GM12878 (cell line): ENCODE measurements around the gene SFT2D3. TPM values are rescaled to one million over a fixed set of nuclear protein-coding genes. Genes with fewer than 3 reads are reported as not detected.

Experiments used
- ASH2L ChIP-seq: fragments of 300-600, 200-600 bp; sonication (generic); IDR thresholded peaks from 2 replicates; pipeline ENCODE4 v1.6.1; 2017; ENCODE audit warnings: low read depth, mild to moderate bottlenecking, borderline replicate concordance
- BMI1 ChIP-seq: fragments of 450-650 bp; IDR thresholded peaks from 2 replicates; pipeline ENCODE4 v1.6.1; 2016; ENCODE audit warnings: mild to moderate bottlenecking, moderate library complexity, borderline replicate concordance
- CHD2 ChIP-seq: IDR thresholded peaks from 2 replicates; pipeline ENCODE4 v1.6.1; 2011; ENCODE audit warnings: low read depth, low read length, improper control_type of control experiment, borderline replicate concordance
- FOXK2 ChIP-seq: fragments of 450-650 bp; IDR thresholded peaks from 2 replicates; pipeline ENCODE4 v1.6.1; 2017; ENCODE audit warnings: mild to moderate bottlenecking, moderate library complexity
- GABPA ChIP-seq: IDR thresholded peaks from 2 replicates; pipeline ENCODE4 v1.6.1; 2014; ENCODE audit warnings: antibody characterized with exemption, low read depth, mild to moderate bottlenecking, inconsistent platforms
- IKZF1 ChIP-seq: fragments of 450-650 bp; conservative IDR thresholded peaks from 2 replicates; pipeline ENCODE4 v1.6.1; 2017; ENCODE audit warnings: antibody characterized with exemption, mild to moderate bottlenecking
- JUNB ChIP-seq: IDR thresholded peaks from 2 replicates; pipeline ENCODE4 v1.6.1; 2016; ENCODE audit warnings: antibody characterized with exemption, mild to moderate bottlenecking
- KAT2A ChIP-seq: conservative IDR thresholded peaks from 2 replicates; pipeline ENCODE4 v1.6.1; 2011; ENCODE audit warnings: low read depth, low read length; ENCODE audit not compliant: control insufficient read depth
- LARP7 ChIP-seq: fragments of 450-650 bp; IDR thresholded peaks from 2 replicates; pipeline ENCODE4 v1.6.1; 2017; ENCODE audit warnings: mild to moderate bottlenecking
- MTA3 ChIP-seq: IDR thresholded peaks from 2 replicates; pipeline ENCODE4 v1.6.1; 2012; ENCODE audit warnings: low read length, inconsistent platforms, borderline replicate concordance
- NBN ChIP-seq: fragments of 450-650 bp; IDR thresholded peaks from 2 replicates; pipeline ENCODE4 v1.6.1; 2016
- PAX5 ChIP-seq: IDR thresholded peaks from 2 replicates; pipeline ENCODE4 v1.6.1; 2011; ENCODE audit warnings: low read depth, low read length, borderline replicate concordance
- POU2F2 ChIP-seq: IDR thresholded peaks from 3 replicates; pipeline ENCODE4 v1.6.1; 2011; ENCODE audit warnings: low read depth, mild to moderate bottlenecking, low read length, borderline replicate concordance
- RAD21 ChIP-seq: IDR thresholded peaks from 2 replicates; pipeline ENCODE4 v1.6.1; 2011; ENCODE audit warnings: mild to moderate bottlenecking, low read depth, low read length, moderate library complexity; ENCODE audit not compliant: insufficient read depth
- SMAD1 ChIP-seq: fragments of 450-650 bp; IDR thresholded peaks from 2 replicates; pipeline ENCODE4 v1.6.1; 2018; ENCODE audit warnings: mild to moderate bottlenecking, low read depth; ENCODE audit not compliant: partially characterized antibody
- TAF1 ChIP-seq: IDR thresholded peaks from 2 replicates; pipeline ENCODE4 v1.6.1; 2011; ENCODE audit warnings: mild to moderate bottlenecking, low read depth, low read length, borderline replicate concordance
- TARDBP ChIP-seq: IDR thresholded peaks from 2 replicates; pipeline ENCODE4 v1.6.1; 2016; ENCODE audit warnings: borderline replicate concordance
- polyA plus RNA-seq, 11 experiments: library from polyadenylated mRNA; depleted of rRNA in 4 of 11; unstranded in 6 of 11; stranded (reverse) in 5 of 11; fragments of >200 nt; fragmentation: Nextera tagmentation in 4 of 11; fragmentation: Illumina TruSeq in 1 of 11; extraction: Ambion mirVana in 4 of 11; extraction: Trizol in 1 of 11; gene quantifications; 1 replicate in 1 of 11; 2 replicates in 10 of 11; pipeline versions ENCODE4 v1.2.1 to v1.2.3, GENCODE V29; 2011 to 2016; ENCODE audit warnings: inconsistent platforms in 2 of 11, missing spikeins in 2 of 11, low read depth in 1 of 11
- total RNA-seq, 4 experiments: library from RNA; depleted of rRNA in 3 of 4; stranded (reverse); fragments of >200 nt in 3 of 4; fragmentation: Illumina TruSeq in 1 of 4; extraction: Trizol in 1 of 4; gene quantifications; 2 replicates each; pipeline versions ENCODE4 v1.2.1 to v1.2.3, GENCODE V29; 2013 to 2021
- TF ChIP-seq, protein P1 (sequence below): IDR thresholded peaks from 2 replicates; pipeline ENCODE4 v1.6.1; 2012; ENCODE audit warnings: improper control_type of control experiment, low read depth, low read length; ENCODE audit not compliant: insufficient replicate concordance
- TF ChIP-seq, protein P2 (sequence below): IDR thresholded peaks from 2 replicates; pipeline ENCODE4 v1.6.1; 2011; ENCODE audit warnings: low read depth, mild to moderate bottlenecking, low read length, moderate library complexity, borderline replicate concordance; ENCODE audit errors: extremely low read depth
- TF ChIP-seq, protein P3 (sequence below): fragments of 450-650 bp; IDR thresholded peaks from 2 replicates; pipeline ENCODE4 v1.6.1; 2018; ENCODE audit warnings: borderline replicate concordance, mild to moderate bottlenecking; ENCODE audit not compliant: partially characterized antibody
- TF ChIP-seq, protein P4 (sequence below): IDR thresholded peaks from 2 replicates; pipeline ENCODE4 v1.6.1; 2012; ENCODE audit warnings: low read depth, low read length, improper control_type of control experiment

Gene SFT2D3
- total and polyA plus RNA-seq, 10 of the 15 experiments (the other 5 are each of a cell fraction or from before 2014, with no cell fraction given), result 4.2 to 8.4 (median 6.6) TPM; not detected in 4

DNA sequence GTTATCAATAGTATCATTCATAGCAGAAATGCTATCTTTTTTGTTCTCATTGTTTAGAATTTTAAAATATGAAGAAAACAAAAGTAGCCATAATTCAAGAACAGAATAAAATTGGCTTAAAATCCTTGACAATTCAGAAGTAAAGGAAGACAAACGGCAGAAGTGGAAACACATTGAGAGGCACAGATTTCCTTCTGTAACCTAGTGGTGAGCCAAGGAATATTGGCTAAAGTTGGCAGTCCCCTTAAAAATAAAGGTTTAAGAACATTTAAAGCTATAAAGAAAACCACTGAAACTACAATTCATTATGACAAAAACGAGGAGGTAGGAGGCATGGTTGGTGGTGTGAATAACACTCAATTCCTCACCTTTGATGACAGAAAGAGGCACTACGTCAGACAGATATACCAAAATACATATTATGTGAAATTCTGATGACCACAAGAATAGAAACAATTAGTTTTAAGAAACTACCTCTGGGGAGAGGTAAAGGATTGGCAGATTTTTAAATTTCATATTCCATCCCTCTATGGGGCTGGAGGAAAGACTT lies 42.3 kb downstream of the SFT2D3 start (continued):
- TF ChIP-seq BMI1 (peak; percentile 37; the same call in 1 of the 2 replicates), IKZF1 (peak; percentile 78), TARDBP (no peak), PAX5 (no peak), FOXK2 (no peak), NBN (peak; percentile 82), GABPA (no peak), CHD2 (0 out of 2 replicates have a peak, but pooled peaks have one; percentile 63), MTA3 (no peak), LARP7 (no peak), RAD21 (no peak), SMAD1 (peak; percentile 28), TAF1 (no peak), ASH2L (no peak), JUNB (peak; percentile 62), POU2F2 (no peak), KAT2A (no peak)
- TF ChIP-seq, protein P1, sequence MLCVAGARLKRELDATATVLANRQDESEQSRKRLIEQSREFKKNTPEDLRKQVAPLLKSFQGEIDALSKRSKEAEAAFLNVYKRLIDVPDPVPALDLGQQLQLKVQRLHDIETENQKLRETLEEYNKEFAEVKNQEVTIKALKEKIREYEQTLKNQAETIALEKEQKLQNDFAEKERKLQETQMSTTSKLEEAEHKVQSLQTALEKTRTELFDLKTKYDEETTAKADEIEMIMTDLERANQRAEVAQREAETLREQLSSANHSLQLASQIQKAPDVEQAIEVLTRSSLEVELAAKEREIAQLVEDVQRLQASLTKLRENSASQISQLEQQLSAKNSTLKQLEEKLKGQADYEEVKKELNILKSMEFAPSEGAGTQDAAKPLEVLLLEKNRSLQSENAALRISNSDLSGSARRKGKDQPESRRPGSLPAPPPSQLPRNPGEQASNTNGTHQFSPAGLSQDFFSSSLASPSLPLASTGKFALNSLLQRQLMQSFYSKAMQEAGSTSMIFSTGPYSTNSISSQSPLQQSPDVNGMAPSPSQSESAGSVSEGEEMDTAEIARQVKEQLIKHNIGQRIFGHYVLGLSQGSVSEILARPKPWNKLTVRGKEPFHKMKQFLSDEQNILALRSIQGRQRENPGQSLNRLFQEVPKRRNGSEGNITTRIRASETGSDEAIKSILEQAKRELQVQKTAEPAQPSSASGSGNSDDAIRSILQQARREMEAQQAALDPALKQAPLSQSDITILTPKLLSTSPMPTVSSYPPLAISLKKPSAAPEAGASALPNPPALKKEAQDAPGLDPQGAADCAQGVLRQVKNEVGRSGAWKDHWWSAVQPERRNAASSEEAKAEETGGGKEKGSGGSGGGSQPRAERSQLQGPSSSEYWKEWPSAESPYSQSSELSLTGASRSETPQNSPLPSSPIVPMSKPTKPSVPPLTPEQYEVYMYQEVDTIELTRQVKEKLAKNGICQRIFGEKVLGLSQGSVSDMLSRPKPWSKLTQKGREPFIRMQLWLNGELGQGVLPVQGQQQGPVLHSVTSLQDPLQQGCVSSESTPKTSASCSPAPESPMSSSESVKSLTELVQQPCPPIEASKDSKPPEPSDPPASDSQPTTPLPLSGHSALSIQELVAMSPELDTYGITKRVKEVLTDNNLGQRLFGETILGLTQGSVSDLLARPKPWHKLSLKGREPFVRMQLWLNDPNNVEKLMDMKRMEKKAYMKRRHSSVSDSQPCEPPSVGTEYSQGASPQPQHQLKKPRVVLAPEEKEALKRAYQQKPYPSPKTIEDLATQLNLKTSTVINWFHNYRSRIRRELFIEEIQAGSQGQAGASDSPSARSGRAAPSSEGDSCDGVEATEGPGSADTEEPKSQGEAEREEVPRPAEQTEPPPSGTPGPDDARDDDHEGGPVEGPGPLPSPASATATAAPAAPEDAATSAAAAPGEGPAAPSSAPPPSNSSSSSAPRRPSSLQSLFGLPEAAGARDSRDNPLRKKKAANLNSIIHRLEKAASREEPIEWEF, result peak; percentile 58
- TF ChIP-seq, protein P2, sequence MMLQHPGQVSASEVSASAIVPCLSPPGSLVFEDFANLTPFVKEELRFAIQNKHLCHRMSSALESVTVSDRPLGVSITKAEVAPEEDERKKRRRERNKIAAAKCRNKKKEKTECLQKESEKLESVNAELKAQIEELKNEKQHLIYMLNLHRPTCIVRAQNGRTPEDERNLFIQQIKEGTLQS, result no peak
- TF ChIP-seq, protein P3, sequence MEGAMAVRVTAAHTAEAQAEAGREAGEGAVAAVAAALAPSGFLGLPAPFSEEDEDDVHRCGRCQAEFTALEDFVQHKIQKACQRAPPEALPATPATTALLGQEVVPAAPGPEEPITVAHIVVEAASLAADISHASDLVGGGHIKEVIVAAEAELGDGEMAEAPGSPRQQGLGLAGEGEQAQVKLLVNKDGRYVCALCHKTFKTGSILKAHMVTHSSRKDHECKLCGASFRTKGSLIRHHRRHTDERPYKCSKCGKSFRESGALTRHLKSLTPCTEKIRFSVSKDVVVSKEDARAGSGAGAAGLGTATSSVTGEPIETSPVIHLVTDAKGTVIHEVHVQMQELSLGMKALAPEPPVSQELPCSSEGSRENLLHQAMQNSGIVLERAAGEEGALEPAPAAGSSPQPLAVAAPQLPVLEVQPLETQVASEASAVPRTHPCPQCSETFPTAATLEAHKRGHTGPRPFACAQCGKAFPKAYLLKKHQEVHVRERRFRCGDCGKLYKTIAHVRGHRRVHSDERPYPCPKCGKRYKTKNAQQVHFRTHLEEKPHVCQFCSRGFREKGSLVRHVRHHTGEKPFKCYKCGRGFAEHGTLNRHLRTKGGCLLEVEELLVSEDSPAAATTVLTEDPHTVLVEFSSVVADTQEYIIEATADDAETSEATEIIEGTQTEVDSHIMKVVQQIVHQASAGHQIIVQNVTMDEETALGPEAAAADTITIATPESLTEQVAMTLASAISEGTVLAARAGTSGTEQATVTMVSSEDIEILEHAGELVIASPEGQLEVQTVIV, result no peak
- TF ChIP-seq, protein P4, sequence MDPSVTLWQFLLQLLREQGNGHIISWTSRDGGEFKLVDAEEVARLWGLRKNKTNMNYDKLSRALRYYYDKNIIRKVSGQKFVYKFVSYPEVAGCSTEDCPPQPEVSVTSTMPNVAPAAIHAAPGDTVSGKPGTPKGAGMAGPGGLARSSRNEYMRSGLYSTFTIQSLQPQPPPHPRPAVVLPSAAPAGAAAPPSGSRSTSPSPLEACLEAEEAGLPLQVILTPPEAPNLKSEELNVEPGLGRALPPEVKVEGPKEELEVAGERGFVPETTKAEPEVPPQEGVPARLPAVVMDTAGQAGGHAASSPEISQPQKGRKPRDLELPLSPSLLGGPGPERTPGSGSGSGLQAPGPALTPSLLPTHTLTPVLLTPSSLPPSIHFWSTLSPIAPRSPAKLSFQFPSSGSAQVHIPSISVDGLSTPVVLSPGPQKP, result no peak
